HuH-7.5 (cell line): ENCODE data around the gene MT1X.
"Not testable (repeated sequence)": the region's sequence is repeated elsewhere in the genome, so short reads cannot be mapped to it uniquely, and the experiment has no call there.

ENCODE experiments used
- DNase-seq: peaks from one replicate; pipeline ENCODE4 v3.0.0; 2011; ENCODE audit warnings: low spot score

Gene MT1X

GRCh38 chr16:56710181-56710737 lies 28.0 kb downstream of the MT1X start:
- no peak for DNase-seq

- DNase-seq: no peak
Observed at GRCh38 chr16:56711862-56712261, 29.6 kb downstream of the MT1X start.

- no peak for DNase-seq
Observed at GRCh38 chr16:56713794-56714193, 31.5 kb downstream of the MT1X start.

- no peak for DNase-seq
Observed at GRCh38 chr16:56715126-56715525, 32.9 kb downstream of the MT1X start.

GRCh38 chr16:56716761-56717160 lies 34.5 kb downstream of the MT1X start:
- DNase-seq: no peak

GRCh38 chr16:56717532-56717931 lies 35.3 kb downstream of the MT1X start:
- not testable (repeated sequence) for DNase-seq

- DNase-seq: no peak
Observed at GRCh38 chr16:56722200-56722842, 40.1 kb downstream of the MT1X start.

GRCh38 chr16:56724191-56724590 lies 41.9 kb downstream of the MT1X start:
- no peak for DNase-seq

GRCh38 chr16:56726283-56726682 lies 44.0 kb downstream of the MT1X start:
- no peak for DNase-seq

GRCh38 chr16:56726926-56727325 lies 44.7 kb downstream of the MT1X start:
- no peak for DNase-seq

- DNase-seq: no peak
Observed at GRCh38 chr16:56728027-56728426, 45.8 kb downstream of the MT1X start.

GRCh38 chr16:56728980-56729734 lies 46.9 kb downstream of the MT1X start:
- no peak for DNase-seq

- DNase-seq: peak; percentile 78
Observed at GRCh38 chr16:56729735-56730662, 47.7 kb downstream of the MT1X start, which contains the start of gene NUP93. TSS of gene NUP93 (plus strand) at chr16:56730129. CDS start at chr16:56748248, 18,119 bp downstream.

GRCh38 chr16:56732366-56732765 lies 50.1 kb downstream of the MT1X start:
- DNase-seq: no peak

GRCh38 chr16:56732832-56733231 lies 50.6 kb downstream of the MT1X start:
- DNase-seq: no peak
